K562 (cell line): ENCODE results near the gene CDK5R1. TPM values are rescaled to one million over a fixed set of nuclear protein-coding genes. Genes with fewer than 3 reads are reported as not detected.
A peak's percentile ranks its signal among the peaks of the same experiment; 100 is the strongest.

ENCODE experiments used
- ARID2 ChIP-seq: fragments of 450-650 bp; IDR thresholded peaks from 2 replicates; pipeline ENCODE4 v1.6.1; 2017; ENCODE audit warnings: antibody characterized with exemption, mild to moderate bottlenecking
- DIDO1 ChIP-seq: fragments of 450-650 bp; IDR thresholded peaks from 2 replicates; pipeline ENCODE4 v1.6.1; 2016; ENCODE audit warnings: low read depth, missing biosample characterization, missing genetic modification characterization
- ESRRA ChIP-seq: fragments of 450-650 bp; IDR thresholded peaks from 2 replicates; pipeline ENCODE4 v1.6.1; 2014; ENCODE audit warnings: low read depth, mild to moderate bottlenecking, moderate library complexity, borderline replicate concordance
- JUN ChIP-seq, 2 experiments: sonication (generic) in 1 of 2; formaldehyde crosslinking in 1 of 2; IDR thresholded peaks; 2 replicates each; pipeline versions ENCODE4 v1.6.1 to v1.8.0; 2012 to 2022; ENCODE audit warnings: borderline replicate concordance in 2 of 2, mild to moderate bottlenecking in 2 of 2, improper control_type of control experiment in 1 of 2, low read depth in 1 of 2, low read length in 1 of 2, missing genetic modification reagents in 1 of 2
- MAFG ChIP-seq: fragments of 450-650 bp; conservative IDR thresholded peaks from 2 replicates; pipeline ENCODE4 v1.6.1; 2016; ENCODE audit warnings: missing genetic modification characterization, missing compliant biosample characterization
- PTTG1 ChIP-seq: fragments of 450-650 bp; IDR thresholded peaks from 2 replicates; pipeline ENCODE4 v1.6.1; 2016; ENCODE audit warnings: low read depth, mild to moderate bottlenecking, missing genetic modification characterization, missing compliant biosample characterization
- RBBP5 ChIP-seq: fragments of 200-600 bp; sonication (generic); IDR thresholded peaks from 2 replicates; pipeline ENCODE4 v1.6.1; 2012; ENCODE audit warnings: borderline replicate concordance, mild to moderate bottlenecking, low read length, control low read depth, inconsistent platforms; ENCODE audit not compliant: insufficient read depth, poor library complexity, severe bottlenecking
- SMARCC2 ChIP-seq: fragments of 450-650 bp; IDR thresholded peaks from 2 replicates; pipeline ENCODE4 v1.6.1; 2017; ENCODE audit warnings: antibody characterized with exemption, moderate library complexity, mild to moderate bottlenecking, low read depth
- ZBTB49 ChIP-seq: sonication (generic); formaldehyde crosslinking; IDR thresholded peaks from 2 replicates; pipeline ENCODE4 v1.8.0; 2022; ENCODE audit warnings: missing genetic modification reagents, mild to moderate bottlenecking, borderline replicate concordance
- ZNF785 ChIP-seq: fragments of 250-450 bp; sonication (Bioruptor Pico); IDR thresholded peaks from 2 replicates; pipeline ENCODE4 v1.4.0; 2020; ENCODE audit warnings: mild to moderate bottlenecking
- polyA plus RNA-seq, 8 experiments: library from polyadenylated mRNA; depleted of rRNA in 4 of 8; stranded (reverse) in 5 of 8; unstranded in 3 of 8; fragments of >200 nt; fragmentation: Nextera tagmentation in 2 of 8; fragmentation: Illumina TruSeq in 1 of 8; extraction: Ambion mirVana in 2 of 8; extraction: Trizol in 1 of 8; gene quantifications; 2 replicates each; pipeline versions ENCODE4 v1.2.1 to v1.2.3, GENCODE V29; 2011 to 2014; ENCODE audit warnings: inconsistent platforms in 1 of 8, missing spikeins in 1 of 8
- total RNA-seq, 7 experiments: library from RNA; depleted of rRNA in 6 of 7; stranded (reverse); fragments of >200 nt in 6 of 7; fragmentation: Illumina TruSeq in 2 of 7; extraction: Trizol in 2 of 7; gene quantifications; 2 replicates each; pipeline versions ENCODE4 v1.2.1 to v1.2.3, GENCODE V29; 2011 to 2021; ENCODE audit warnings: low replicate concordance in 1 of 7

CDK5R1 gene
- total and polyA plus RNA-seq, 9 of the 15 experiments (the other 6 are each of a cell fraction or from before 2014, with no cell fraction given), result 0.10 to 4.8 (median 2.3) TPM

GRCh38 chr17:32444301-32445073 is 42.3 kb upstream of the CDK5R1 start, which contains the start of gene PSMD11 (continued):
- peak; percentile 78 for TF ChIP-seq MAFG
- TF ChIP-seq PTTG1 (tag), result no peak
- no peak for TF ChIP-seq DIDO1
- no peak for TF ChIP-seq ARID2
- TF ChIP-seq ZBTB49, result no peak
- peak; percentile 85 for TF ChIP-seq RBBP5
- TF ChIP-seq ZNF785 (CRISPR knock-in tag), result no peak
- TF ChIP-seq JUN (IDR thresholded peaks at IDR 0.05; ENCODE audit: borderline replicate concordance, low read depth, low read length), result peak; percentile 51; the same call in 1 of the 2 replicates
- no peak for TF ChIP-seq JUN (CRISPR knock-in tag; IDR thresholded peaks at IDR 0.05; ENCODE audit: borderline replicate concordance)
- no peak for TF ChIP-seq SMARCC2
- peak; percentile 73 for TF ChIP-seq ESRRA
